ENCODE measurements around the gene KSR1.
"Not testable (repeated sequence)": the region's sequence is repeated elsewhere in the genome, so short reads cannot be mapped to it uniquely, and the experiment has no call there.

The KSR1 gene

DNA sequence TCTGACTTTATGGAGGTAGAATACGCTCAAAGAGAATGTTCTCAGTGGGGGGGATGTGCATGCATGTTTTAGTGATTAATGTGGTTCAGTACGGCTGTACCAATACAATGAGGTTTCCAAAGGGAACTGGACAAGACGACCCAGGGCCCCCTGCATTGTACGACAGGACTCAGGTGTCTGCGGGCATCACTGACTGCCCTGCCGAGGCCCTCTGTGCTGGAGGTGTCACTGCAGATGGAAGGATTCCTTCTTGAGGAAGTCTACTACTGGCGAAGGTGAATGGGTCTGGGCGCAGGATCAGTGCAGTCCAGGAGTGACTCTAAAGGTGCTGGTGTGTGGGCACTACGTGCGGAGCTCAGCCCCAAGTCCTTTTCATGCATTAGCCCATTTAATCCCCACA lies 171.3 kb downstream of the KSR1 start:
- Histone ChIP-seq H3K4me3 (ENCODE audit: low read length) (no peak overlapping the region), H3K4me1 (ENCODE audit: insufficient read depth, low read length) (no peaks in the 10 kb centered on the region), H3K9ac (ENCODE audit: low read depth, low read length) (no peak overlapping the region), H3K36me3 (ENCODE audit: insufficient read depth, low read length) (peaks cover 23% of the 10 kb centered on the region), H3K27me3 (ENCODE audit: insufficient read depth, low read length) (no peaks in the 10 kb centered on the region), H3K9me3 (ENCODE audit: insufficient read depth, low read depth, low read length) (no peaks in the 10 kb centered on the region), H3K27ac (ENCODE audit: low read depth, low read length) (no peak overlapping the region)
- WGBS, result 96% methylated on average over 10 of the region's 10 CpGs

DNA sequence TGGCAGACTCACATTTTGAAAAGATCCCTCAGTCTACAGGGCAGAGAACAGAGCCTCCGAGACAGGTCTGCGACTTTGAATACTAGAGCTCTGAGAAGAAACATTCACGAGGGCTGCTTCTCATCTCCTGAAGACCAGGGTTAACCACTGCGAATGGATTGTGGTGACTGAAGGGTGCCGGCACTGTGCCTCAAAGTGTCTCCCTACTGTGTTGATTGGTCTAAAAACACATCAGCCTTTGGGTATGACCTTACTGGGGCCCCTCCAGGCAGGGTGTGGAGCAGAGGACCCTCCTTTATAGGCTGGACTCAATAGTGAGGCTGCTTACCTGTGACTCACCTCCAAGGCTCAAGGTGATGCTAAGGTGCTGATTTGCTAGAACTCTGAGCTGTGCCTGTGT lies 172.1 kb downstream of the KSR1 start:
- no peaks in the 10 kb centered on the region for H3K27me3 ChIP-seq (ENCODE audit: insufficient read depth, low read length)
- H3K36me3 ChIP-seq (ENCODE audit: insufficient read depth, low read length), result peaks cover 14% of the 10 kb centered on the region
- WGBS, result 95% methylated on average over 5 of the region's 5 CpGs
- no peaks in the 10 kb centered on the region for H3K9me3 ChIP-seq (ENCODE audit: insufficient read depth, low read depth, low read length)
- no peaks in the 10 kb centered on the region for H3K4me1 ChIP-seq (ENCODE audit: insufficient read depth, low read length)
- no peak overlapping the region for H3K4me3 ChIP-seq (ENCODE audit: low read length)
- H3K9ac ChIP-seq (ENCODE audit: low read depth, low read length), result no peak overlapping the region
- no peak overlapping the region for H3K27ac ChIP-seq (ENCODE audit: low read depth, low read length)

DNA sequence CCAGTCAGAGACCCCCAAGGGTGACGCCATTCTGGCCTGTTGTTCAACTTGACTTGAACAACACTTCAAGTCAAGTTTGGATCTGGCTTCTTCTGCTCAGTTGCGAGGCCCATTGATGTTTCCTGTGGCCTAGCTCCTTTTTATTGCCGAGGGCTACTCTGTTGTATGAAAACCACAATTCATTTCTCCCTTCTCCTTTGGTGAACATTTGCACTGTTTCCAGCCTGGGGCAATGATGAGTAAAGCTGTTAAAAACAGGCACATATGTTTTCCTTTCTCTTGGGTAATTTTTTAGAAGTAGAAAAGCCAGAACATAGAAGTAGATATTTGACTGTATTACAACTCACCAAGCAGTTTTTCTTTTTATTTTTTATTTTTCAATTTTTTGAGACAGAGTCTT lies 173.0 kb downstream of the KSR1 start:
- H3K4me3 ChIP-seq (ENCODE audit: low read length), result not testable (repeated sequence)
- 92% methylated on average over 3 of the region's 3 CpGs for WGBS

DNA sequence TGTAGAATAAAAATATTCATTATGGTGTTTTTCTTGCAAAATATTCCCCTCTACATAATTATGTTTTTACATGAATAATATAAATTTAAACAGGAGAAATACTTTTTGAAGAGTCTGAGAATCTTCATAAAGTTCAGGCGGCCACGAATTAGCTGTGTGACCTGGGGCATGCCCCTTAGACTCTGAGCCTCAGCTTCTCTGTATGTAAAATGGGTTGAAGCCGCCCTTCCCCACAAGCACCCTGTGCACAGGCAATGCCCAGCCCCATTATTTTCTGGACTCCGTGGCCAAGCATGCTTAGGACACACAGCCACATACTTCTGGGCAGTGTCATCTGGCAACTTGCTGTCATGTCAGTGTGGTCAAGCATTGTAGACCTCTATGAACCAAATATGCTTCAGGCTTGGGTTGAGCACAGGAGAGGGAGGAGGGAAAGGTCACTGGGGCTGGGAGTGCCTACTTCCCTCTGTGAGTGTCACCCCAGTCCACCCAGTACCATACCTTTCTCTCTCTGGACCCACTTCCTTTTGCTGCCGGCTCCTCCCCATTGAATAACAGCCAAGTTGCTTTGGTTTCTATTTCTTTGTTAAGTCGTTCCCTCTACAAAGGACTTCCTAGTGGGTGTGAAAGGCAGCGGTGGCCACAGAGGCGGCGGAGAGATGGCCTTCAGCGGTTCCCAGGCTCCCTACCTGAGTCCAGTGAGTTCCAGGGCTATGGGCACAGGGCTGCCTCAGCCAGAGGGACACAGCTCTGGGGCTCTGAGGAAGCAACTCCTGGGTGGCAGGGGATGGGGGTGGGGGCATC lies 174.6 kb downstream of the KSR1 start, which contains the start of gene LGALS9:
Gene LGALS9 (plus strand): TSS at position 582 of the 804 bp plus-strand sequence. CDS start 78 bp downstream, at position 660.
- no peaks in the 10 kb centered on the region for H3K27me3 ChIP-seq (ENCODE audit: insufficient read depth, low read length)
- no peaks in the 10 kb centered on the region for H3K9me3 ChIP-seq (ENCODE audit: insufficient read depth, low read depth, low read length)
- no peak within 1 kb of the TSS for H3K4me3 ChIP-seq (ENCODE audit: low read length)
- WGBS, result 59% methylated on average over 10 of the region's 10 CpGs
- no peak within 1 kb of the TSS for H3K9ac ChIP-seq (ENCODE audit: low read depth, low read length)
- peaks cover 6% of the 10 kb centered on the region; the same call in 1 of the 2 replicates for H3K36me3 ChIP-seq (ENCODE audit: insufficient read depth, low read length)
- no peaks in the 10 kb centered on the region for H3K4me1 ChIP-seq (ENCODE audit: insufficient read depth, low read length)
- no peak within 1 kb of the TSS for H3K27ac ChIP-seq (ENCODE audit: low read depth, low read length)

More for the DNA sequence above, 173.0 kb downstream of the KSR1 start:
- H3K27me3 ChIP-seq (ENCODE audit: insufficient read depth, low read length); H3K27ac ChIP-seq (ENCODE audit: low read depth, low read length); H3K4me1 ChIP-seq (ENCODE audit: insufficient read depth, low read length); H3K36me3 ChIP-seq (ENCODE audit: insufficient read depth, low read length); H3K9ac ChIP-seq (ENCODE audit: low read depth, low read length); H3K9me3 ChIP-seq (ENCODE audit: insufficient read depth, low read depth, low read length): not testable (repeated sequence)

DNA sequence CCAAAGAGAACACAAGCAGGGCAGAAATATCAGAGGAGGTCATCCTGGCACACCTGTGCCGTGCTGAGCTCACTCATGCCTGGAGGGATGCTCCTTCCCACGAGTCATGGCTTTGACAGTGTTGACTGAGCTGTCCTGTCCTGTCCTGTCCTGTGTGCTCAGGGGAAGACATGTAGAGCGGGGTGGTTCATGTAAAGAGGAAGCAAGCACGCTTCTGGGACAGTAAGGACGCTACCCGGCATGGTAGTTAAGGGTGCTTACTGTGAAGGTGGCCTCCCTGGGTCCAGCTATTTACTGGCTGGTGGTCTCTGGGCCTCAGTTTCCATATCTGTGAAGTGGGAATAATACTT lies 175.1 kb downstream of the KSR1 start:
- no peaks in the 10 kb centered on the region for H3K27me3 ChIP-seq (ENCODE audit: insufficient read depth, low read length)
- H3K9me3 ChIP-seq (ENCODE audit: insufficient read depth, low read depth, low read length), result no peaks in the 10 kb centered on the region
- 92% methylated on average over 6 of the region's 6 CpGs for WGBS
- peaks cover 5% of the 10 kb centered on the region; the same call in 1 of the 2 replicates for H3K36me3 ChIP-seq (ENCODE audit: insufficient read depth, low read length)
- H3K9ac ChIP-seq (ENCODE audit: low read depth, low read length), result no peak overlapping the region
- H3K27ac ChIP-seq (ENCODE audit: low read depth, low read length), result no peak overlapping the region
- H3K4me1 ChIP-seq (ENCODE audit: insufficient read depth, low read length), result no peaks in the 10 kb centered on the region
- no peak overlapping the region for H3K4me3 ChIP-seq (ENCODE audit: low read length)

DNA sequence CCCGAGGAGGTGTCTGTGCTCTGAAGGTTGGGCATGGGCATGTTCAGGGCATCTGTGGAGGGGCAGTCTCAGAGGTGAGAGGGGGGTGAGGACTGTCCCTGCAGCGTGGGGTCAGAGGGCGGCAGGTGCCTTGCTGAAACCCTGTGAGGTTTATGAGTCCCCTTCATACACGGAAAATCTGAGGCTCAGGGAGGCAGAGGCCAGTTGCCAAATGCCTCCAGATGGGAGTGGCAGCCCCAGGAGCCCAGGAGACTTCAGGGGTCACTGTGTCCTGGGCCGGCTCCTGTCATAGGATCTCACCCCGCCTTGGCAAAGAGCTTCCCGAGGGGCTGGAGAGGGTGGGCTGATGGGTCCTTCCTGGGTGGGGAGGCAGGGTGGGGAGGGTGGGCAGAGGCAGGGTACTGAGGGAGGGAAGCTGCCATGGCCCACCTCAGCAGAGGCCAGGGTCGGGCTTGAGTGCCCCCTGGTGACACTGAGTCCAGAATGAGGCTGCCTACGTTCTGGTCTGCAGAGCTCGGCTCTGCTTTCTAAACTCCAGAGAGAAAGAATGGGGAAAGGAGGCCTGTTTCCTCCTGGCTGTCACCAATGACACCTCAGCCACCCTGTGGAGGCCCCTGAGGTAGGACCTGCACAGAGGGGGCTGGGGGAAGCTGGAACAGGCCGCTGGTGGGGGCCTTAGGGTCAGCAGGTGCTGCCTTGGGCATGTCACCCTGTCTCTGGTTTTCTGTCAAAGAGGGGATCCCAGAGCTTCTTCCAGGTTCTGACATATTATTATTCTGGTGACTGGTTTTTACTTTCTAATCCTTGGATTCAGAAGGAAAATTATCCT lies 175.9 kb downstream of the KSR1 start:
- no peak overlapping the region for H3K27ac ChIP-seq (ENCODE audit: low read depth, low read length)
- H3K4me3 ChIP-seq (ENCODE audit: low read length), result no peak overlapping the region
- H3K36me3 ChIP-seq (ENCODE audit: insufficient read depth, low read length), result no peaks in the 10 kb centered on the region
- H3K9me3 ChIP-seq (ENCODE audit: insufficient read depth, low read depth, low read length), result no peaks in the 10 kb centered on the region
- no peak overlapping the region for H3K9ac ChIP-seq (ENCODE audit: low read depth, low read length)
- no peaks in the 10 kb centered on the region for H3K4me1 ChIP-seq (ENCODE audit: insufficient read depth, low read length)
- 89% methylated on average over 11 of the region's 11 CpGs for WGBS
- H3K27me3 ChIP-seq (ENCODE audit: insufficient read depth, low read length), result no peaks in the 10 kb centered on the region

DNA sequence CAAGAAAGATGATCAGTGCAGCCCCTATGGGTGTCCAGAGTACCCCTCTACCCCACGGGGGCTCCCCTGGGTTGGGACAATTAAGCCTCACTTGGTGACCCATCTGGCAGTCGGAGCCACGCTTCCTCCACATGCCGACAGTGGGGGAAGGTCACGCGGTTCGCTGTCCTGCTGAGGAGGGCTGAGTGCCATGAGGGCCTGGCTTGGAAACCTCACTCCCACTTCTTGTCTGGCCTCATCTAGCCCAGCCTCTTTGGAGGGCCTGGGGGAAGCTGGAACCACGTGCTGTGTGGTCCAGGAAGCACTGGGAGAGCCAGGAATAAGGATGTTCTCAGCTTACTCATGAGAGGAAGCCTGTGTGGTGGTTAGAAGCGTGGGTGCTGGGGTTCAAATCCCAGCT lies 176.5 kb downstream of the KSR1 start:
- H3K36me3 ChIP-seq (ENCODE audit: insufficient read depth, low read length); H3K9ac ChIP-seq (ENCODE audit: low read depth, low read length); H3K9me3 ChIP-seq (ENCODE audit: insufficient read depth, low read depth, low read length); H3K4me3 ChIP-seq (ENCODE audit: low read length); H3K27me3 ChIP-seq (ENCODE audit: insufficient read depth, low read length); H3K27ac ChIP-seq (ENCODE audit: low read depth, low read length); H3K4me1 ChIP-seq (ENCODE audit: insufficient read depth, low read length): not testable (repeated sequence)
- 88% methylated on average over 9 of the region's 9 CpGs for WGBS

DNA sequence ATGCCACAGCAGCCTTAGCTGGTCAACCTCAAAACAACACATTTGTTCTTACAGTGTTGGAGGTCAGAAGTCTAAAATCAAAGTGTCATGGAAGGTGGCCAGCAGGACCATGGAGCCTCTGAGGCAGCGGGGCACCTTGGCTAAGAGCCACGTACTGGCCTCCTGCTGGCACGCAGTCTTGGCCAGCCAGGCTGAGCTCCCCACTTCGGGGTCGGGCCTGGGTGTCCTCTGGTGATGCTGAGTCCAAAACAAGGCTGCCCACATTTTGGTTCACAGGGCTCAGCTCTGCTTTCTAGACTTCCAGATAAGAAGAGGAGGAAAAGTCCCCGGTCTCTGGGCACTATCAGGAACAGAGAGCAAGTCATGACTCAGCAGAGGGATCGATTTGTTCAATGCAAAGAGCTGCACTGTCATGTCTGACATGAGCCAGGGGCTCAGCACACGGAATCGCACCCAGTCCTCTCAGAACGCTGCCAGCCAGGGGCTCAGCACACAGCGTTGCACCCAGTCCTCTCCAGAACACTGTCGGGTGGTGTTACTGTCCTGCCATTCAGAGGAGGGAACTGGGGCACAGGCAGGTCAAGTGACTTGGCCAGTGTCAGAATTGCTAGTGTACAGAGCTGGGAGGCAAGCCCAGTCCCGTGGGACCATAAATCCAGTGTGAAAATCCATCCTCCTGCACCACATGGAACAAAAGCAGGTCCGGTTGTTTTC lies 177.2 kb downstream of the KSR1 start:
- H3K27me3 ChIP-seq (ENCODE audit: insufficient read depth, low read length), result no peaks in the 10 kb centered on the region
- WGBS, result 94% methylated on average over 14 of the region's 14 CpGs
- H3K27ac ChIP-seq (ENCODE audit: low read depth, low read length), result no peak overlapping the region
- H3K4me1 ChIP-seq (ENCODE audit: insufficient read depth, low read length), result no peaks in the 10 kb centered on the region
- no peak overlapping the region for H3K9ac ChIP-seq (ENCODE audit: low read depth, low read length)
- H3K36me3 ChIP-seq (ENCODE audit: insufficient read depth, low read length), result no peaks in the 10 kb centered on the region
- H3K4me3 ChIP-seq (ENCODE audit: low read length), result no peak overlapping the region
- H3K9me3 ChIP-seq (ENCODE audit: insufficient read depth, low read depth, low read length), result no peaks in the 10 kb centered on the region

DNA sequence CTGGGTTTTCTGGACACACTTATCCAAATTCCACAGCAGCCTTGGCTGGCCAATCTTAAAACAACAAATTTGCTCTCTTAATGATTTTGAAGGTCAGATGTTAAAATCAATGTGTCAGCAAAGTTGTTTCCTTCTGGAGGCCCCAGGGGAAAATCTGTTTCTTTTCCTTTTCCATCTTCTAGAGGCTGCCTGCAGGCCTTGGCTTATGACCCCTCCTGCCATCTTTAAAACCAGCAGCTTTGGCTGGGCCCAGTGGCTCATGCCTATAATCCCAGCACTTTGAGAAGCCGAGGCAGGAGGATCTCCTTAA lies 177.7 kb downstream of the KSR1 start:
- Histone ChIP-seq H3K9ac (ENCODE audit: low read depth, low read length) (no peak overlapping the region), H3K27ac (ENCODE audit: low read depth, low read length) (no peak overlapping the region), H3K4me1 (ENCODE audit: insufficient read depth, low read length) (no peaks in the 10 kb centered on the region), H3K36me3 (ENCODE audit: insufficient read depth, low read length) (no peaks in the 10 kb centered on the region), H3K4me3 (ENCODE audit: low read length) (no peak overlapping the region), H3K9me3 (ENCODE audit: insufficient read depth, low read depth, low read length) (no peaks in the 10 kb centered on the region), H3K27me3 (ENCODE audit: insufficient read depth, low read length) (no peaks in the 10 kb centered on the region)
- WGBS, result 86% methylated on average over 1 of the region's 1 CpG

DNA sequence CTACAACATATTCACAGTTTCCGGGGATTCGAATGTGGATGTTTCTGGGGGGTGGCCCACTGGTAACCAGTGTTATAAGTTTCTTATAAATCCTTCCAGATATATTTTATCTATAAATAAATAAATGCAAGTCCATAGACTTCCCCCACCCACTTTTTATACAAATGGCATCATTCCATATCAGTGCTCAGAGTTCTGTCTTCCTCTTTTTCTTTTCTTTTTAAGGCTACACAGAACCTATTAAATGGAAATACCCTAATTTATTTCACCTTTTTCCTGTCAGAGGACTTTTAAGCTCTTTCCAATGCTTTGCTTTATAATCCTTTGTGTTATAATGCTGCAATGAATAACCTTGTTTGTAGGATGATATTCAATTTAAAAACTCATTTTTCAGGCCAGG lies 178.5 kb downstream of the KSR1 start:
- Histone ChIP-seq H3K4me1 (ENCODE audit: insufficient read depth, low read length) (no peaks in the 10 kb centered on the region), H3K36me3 (ENCODE audit: insufficient read depth, low read length) (no peaks in the 10 kb centered on the region), H3K27ac (ENCODE audit: low read depth, low read length) (no peak overlapping the region), H3K9ac (ENCODE audit: low read depth, low read length) (no peak overlapping the region), H3K9me3 (ENCODE audit: insufficient read depth, low read depth, low read length) (no peaks in the 10 kb centered on the region), H3K4me3 (ENCODE audit: low read length) (no peak overlapping the region), H3K27me3 (ENCODE audit: insufficient read depth, low read length) (no peaks in the 10 kb centered on the region)
- no CpG with 5 or more reads among the region's 2 CpGs for whole genome bisulfite sequencing

DNA sequence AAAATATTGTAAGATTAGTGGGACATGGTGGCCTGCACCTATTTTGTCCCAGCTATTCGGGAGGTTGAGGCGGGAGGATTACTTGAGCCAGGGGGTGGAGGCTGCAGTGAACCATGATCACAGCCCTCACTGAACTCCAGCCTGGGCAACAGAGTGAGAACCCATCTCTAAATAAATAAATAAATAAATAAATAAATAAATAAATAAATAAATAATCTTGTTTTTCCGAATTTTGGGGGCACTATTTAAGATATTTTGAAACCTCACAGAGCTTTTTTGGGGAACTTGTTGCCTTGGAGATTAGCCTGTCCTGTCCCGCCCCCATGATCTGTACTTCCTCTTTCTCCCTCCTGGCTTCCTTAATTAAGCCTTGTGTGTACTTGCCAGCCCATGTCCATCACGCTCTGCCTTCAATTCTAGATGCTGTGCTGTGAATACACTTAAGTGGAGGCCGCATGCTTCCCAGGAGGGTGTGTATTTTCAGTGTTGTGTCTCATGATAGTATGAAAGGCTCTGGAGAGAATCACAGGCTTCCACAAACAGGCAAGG lies 179.1 kb downstream of the KSR1 start:
- H3K27me3 ChIP-seq (ENCODE audit: insufficient read depth, low read length), result no peaks in the 10 kb centered on the region
- H3K36me3 ChIP-seq (ENCODE audit: insufficient read depth, low read length), result no peaks in the 10 kb centered on the region
- no peak overlapping the region for H3K27ac ChIP-seq (ENCODE audit: low read depth, low read length)
- H3K9ac ChIP-seq (ENCODE audit: low read depth, low read length), result no peak overlapping the region
- H3K4me1 ChIP-seq (ENCODE audit: insufficient read depth, low read length), result no peaks in the 10 kb centered on the region
- no peaks in the 10 kb centered on the region for H3K9me3 ChIP-seq (ENCODE audit: insufficient read depth, low read depth, low read length)
- 94% methylated on average over 5 of the region's 6 CpGs for WGBS
- H3K4me3 ChIP-seq (ENCODE audit: low read length), result no peak overlapping the region
